ENCODE results near the gene GALNT9.

Gene GALNT9

GRCh38 chr12:132344181-132344580, 14.8 kb upstream of the GALNT9 start:
- no peak for DNase-seq

GRCh38 chr12:132343294-132344004, 14.1 kb upstream of the GALNT9 start:
- no peak for DNase-seq

DNA sequence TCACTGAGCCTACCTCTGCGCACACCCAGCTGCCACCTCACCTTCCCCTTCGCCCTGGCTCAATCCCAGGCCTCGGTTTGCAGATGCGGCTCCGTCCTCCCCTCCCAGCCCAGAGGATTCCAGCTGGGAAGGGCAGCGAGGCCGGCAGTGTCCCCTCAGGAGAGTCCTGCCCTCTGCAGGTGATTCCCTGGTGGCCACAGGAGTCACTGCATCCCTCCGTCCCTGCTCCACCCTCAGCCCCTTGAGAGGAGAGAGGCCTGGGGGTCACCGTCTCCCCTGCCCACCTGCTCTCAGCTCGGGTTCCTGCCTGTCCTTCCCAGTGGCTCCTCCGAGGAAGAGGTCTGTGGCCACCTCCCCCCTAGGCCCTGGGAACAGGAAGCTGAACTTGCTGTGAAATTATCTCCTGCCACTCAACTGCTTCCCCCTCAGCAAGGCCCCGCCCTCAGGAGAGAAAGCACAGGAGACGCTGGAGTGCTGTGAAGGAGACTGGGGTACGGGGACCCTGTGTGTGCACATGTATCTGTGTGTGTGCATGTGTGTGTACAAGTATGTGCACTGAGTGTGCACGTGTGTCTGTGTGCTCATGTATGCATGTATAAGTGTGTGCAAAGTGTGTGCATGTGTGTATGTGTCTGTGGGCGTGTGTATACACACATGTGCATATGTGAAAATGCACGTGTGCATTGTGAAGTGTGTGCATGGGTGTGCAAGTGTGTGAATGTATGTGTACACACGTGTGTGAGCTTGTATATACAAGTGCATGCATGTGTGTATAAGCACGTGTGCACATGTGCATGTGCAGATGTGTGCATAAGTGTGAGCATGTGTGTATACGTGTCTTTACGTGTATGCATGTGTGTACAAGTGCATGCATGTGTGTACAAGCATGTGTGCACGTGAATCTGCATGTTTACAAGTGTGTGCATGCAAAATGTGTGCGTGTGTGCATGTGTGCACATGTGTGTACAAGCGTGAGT, 13.2 kb upstream of the GALNT9 start:
- no peak for DNase-seq

- no peak for DNase-seq
These were observed 12.1 kb upstream of the GALNT9 start for GRCh38 chr12:132341318-132342050.

- DNase-seq, result no peak
These were observed 11.1 kb upstream of the GALNT9 start for GRCh38 chr12:132340266-132341035.

DNA sequence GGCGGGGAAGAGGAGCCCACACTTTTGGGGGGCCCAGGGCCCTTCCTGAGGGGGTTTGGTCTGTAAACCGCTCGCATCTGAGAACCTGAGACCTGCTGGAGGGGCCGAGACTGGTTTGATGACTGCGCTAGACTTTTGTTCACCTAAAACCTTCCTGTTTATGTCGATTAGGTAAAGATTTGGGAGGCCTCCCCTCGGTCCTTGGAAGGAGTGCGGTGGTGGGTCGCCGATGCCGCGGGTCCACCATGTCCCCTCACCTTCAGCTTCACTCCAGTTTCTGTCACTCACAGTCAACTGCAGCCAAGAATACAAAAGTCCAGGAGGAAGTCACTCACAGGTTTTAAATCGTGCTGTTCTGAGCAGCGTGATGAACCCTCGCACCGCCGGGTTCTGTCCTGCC, 10.5 kb upstream of the GALNT9 start:
- no peak for DNase-seq

DNA sequence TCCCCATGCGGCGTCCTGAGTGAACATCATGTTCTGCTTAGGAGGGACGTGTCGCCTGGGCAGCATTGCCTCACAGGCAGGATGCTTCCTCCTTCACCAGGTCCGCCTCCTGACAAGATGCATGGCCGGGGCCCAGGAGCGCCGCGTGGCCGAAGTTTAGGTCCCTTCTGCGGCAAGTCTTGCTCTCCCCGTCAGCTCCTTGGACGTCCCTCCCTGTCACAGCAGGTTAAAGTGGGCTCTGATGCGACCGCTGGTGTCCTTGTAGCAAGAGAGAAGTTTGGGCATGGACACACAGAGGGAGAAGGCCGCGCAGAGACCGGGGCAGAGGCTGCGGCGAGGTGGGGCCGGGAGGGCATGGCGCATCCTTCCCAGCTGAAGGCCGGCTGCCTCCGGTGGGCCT, 9.4 kb upstream of the GALNT9 start:
- DNase-seq, result no peak

GRCh38 chr12:132338311-132338710, 8.9 kb upstream of the GALNT9 start:
- DNase-seq, result no peak

DNA sequence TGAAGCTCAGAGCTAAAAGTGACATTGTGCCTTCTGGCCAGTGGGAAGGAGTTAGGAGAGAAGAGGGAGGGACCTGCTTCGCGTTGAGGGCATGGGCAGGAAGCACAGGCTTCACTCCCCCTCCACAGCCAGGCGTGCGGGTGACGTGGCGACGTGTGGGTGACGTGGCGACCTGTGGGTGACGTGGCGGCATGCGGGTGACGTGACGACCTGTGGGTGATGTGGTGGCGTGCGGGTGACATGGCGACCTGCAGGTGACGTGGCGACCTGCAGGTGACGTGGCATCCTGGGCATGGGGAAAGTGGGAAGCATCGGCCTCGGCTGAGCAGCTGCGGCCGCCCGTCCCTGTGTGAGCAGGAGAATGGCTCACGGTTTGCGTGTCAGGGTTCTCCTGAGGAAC, 8.2 kb upstream of the GALNT9 start:
- DNase-seq, result no peak

DNA sequence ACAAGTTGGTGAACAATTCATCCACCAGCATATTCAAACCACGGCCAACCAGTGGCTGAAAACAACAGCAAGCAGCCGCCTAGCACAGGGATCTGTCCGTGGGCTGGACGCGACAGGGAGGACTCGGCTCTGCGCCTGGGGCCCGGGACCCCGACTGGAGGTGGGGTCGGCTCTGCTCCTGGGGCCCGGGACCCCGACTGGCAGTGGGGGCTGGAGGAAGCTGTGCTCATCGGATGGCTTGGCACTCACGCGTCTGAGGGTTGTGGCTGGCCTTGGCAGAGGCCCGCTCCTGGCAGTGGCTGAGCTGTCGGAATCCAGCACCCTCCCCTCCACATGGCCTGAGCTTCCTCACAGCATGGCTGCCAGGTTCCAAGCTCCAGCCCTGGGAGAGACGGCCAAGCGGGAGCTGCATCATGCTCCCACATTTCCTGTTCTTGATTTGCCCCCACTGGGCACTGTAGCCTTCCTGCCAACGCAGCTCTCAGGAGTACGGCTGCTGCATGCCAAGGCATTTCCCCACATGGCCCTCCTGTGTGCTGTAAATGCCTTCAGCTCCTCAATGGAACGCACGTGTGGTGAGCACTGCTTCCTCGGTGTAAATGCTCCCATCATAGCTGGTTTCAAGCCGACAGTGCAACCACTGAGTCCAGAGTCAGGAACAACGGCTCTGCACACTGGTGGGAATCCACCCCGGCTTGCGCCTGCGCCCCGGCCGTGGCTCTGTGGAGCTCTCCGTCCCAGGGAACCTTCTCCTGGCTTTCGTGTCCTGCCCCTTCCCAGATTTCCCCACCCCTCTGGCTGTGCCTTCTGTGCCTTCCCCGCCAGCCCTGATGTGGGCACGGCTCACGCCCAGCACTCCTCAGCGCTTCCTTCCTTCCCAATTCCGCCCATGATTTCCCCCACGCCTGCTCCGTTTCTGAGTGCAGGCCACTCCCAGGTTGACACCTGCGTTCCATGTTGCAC, 7.3 kb upstream of the GALNT9 start:
- DNase-seq, result no peak

- DNase-seq, result no peak
These were observed 5.9 kb upstream of the GALNT9 start for GRCh38 chr12:132335179-132335756.

GRCh38 chr12:132333766-132334165, 4.4 kb upstream of the GALNT9 start:
- DNase-seq, result no peak

DNA sequence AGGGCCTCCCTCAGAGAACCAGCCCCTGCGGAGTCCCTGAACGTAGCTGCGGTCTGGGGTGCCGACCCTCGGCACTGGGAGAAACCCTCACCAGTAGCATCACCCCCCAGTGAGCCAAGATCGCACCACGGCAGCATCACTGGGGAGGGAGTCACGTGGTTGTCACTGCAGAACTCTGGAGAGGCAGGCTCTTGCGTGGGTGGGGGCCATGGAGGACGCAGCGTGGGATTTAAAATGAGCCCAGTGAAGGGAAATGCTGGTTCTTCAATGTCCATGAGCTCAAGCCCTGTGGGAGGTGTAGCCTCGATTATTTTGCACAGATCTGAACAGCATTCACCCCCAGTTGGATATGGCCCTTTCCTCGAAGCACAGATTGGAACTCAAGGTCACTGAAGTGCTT, 3.9 kb upstream of the GALNT9 start:
- no peak for DNase-seq

GRCh38 chr12:132330549-132330881, 1.1 kb upstream of the GALNT9 start:
- no peak for DNase-seq

DNA sequence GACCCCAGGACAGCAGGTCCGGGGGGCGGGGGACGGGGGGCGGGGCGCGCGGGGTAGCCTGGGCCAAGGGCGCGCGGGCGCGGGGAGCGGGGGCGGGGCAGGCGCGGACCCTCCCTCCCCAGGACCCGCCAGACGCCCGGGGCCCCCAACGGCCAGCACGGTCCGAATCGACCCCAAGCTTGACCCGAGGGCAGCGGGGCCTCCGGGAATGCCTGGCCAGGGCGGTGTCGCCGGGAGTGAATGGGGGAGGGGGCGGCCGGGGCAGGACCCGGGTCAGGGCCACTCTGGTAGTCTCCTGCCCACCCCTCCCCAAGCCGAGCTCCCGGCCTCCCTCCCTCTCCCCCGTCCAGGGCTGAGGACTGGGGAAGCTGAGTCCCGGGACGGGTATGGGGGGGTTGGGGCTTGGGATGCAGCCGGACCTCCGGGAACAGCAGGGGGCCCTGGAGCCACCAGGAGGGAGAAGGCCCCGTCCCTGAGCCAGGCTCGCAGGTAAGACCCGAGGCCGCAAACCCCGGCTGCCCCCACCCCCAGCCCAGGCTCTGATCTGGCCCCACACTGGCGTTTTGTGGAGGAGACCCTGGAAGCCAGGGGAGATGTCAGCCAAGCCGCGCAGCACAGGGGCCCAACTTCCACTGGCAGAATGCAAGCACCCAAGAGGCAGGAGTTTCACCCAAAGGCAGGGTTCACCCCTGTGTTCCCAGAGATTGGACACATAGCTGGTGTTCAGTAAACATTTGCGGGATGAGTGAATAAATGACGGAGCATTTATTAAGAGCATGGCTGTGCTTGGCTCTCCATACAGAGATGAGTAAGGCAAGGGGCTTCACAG, 545 bp upstream of the GALNT9 start:
- no peak for DNase-seq

DNA sequence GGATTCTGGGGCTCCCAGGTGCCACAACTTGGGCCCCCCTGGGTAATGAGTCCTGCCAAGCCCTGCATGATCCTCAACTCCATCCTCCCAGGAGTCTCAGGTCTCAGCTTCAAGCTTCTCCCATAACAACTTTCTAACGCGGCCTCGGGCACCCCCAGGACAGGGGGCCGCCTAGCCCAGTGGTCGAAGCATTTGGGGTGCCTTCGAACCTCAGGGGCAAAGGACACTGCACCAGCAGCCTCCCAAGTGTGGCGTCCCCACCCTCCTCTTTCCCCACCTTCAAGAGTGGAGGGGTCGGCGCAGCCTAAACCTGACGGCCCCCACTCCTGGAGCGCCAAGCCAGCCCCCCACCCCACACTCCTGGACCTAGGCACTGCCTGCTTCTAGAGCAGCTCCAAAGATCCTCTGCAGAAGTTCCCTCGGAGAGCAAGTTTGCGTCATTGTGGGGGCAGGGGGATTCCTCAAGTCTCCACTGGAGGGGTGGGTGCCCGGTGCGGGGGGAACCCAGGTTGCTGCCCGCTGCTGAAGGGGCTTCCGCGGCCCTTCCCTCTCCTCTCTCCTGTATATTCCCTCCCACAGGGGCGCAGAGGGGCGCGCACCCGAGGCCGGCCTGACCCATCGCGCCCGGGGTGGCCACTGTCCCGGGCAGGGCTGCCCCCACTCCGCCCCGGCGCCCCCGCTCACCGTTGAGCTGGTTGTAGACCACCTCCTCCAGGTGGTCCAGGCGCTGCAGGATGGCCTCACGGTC, 933 bp downstream of the GALNT9 start:
- DNase-seq, result no peak

GRCh38 chr12:132327336-132328171, 1.8 kb downstream of the GALNT9 start:
- no peak for DNase-seq

- no peak for DNase-seq
These were observed 2.7 kb downstream of the GALNT9 start for GRCh38 chr12:132326646-132327045.

DNA sequence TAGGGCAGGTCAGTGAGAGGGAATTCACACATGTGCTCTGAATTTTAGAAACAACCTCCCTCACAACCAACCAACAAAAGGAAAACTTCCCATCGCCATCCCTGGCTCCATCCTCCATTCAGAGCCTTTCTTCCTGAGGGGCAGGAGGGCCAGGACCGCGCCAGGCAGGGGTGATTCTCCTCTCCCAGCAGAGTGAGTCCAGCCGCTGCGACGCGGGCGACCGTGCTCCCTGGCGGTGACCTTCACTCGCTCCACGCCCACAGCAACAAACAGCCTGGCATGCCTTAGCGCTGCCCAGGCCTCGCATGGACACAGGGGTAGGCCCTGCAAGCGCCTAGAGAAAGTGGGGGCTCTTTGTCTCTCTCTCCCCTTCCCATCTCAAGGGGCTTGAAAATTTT, 3.7 kb downstream of the GALNT9 start:
- DNase-seq, result no peak

Measured in CD4-positive, alpha-beta T cell treated with Interleukin-12 subunit alpha and Interleukin-12 subunit beta, for 1 hour (primary cell).